Measurements from ENCODE around the gene SH2D6.
A peak's percentile ranks its signal among the peaks of the same experiment; 100 is the strongest.
"Not testable (repeated sequence)": the region's sequence is repeated elsewhere in the genome, so short reads cannot be mapped to it uniquely, and the experiment has no call there.

Gene SH2D6

DNA sequence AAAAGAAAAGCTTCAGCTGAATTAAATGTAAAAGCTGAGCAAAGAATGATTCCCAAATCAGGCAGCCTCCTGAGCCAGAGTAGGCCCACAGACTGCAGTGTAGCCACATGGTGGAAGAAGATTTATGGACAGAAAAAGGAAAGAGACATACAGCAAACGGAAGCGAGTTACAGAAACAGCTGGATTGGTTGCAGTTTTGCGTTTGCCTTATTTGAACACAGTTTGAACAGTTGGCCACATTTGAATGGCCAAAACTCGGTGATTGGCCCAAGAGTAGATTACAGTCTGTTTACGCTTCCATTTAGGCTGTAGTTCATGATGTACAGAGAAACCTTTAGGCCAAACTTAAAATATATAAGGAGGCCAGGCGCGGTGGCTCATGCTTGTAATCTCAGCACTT lies 35.1 kb downstream of the SH2D6 start:
- DNase-seq, result no peak
- in situ Hi-C loops (cut with MboI; ENCODE audit: low pct_unique_long_range_greater_than_20kb, low sequenced_read_pairs), result no loop called here

DNA sequence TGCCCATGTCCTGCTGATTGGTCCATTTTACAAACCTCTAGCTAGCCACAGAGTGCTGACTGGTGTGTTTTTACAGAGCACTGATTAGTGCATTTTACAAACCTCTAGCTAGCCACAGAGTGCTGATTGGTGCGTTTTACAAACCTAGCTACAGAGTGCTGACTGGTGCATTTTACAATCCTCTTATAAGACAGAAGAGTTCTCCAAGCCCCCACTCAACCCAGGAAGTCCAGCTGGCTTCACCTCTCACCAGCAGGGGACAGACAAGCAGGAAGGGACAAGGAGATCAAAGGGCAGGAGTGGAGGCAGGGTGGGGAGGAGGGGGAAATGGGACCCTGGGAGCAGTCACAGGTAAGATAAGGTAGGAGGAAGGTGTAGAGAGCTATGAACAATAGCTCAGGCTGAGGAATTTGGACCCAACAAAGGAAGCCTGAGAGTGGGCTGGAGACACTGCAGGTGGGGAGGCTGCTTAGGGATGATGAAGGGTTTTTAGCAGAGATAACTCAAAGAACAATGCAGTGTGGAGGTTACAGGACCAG lies 37.1 kb downstream of the SH2D6 start:
- DNase-seq, result no peak
- in situ Hi-C loops (cut with MboI; ENCODE audit: low pct_unique_long_range_greater_than_20kb, low sequenced_read_pairs), result no loop called here

DNA sequence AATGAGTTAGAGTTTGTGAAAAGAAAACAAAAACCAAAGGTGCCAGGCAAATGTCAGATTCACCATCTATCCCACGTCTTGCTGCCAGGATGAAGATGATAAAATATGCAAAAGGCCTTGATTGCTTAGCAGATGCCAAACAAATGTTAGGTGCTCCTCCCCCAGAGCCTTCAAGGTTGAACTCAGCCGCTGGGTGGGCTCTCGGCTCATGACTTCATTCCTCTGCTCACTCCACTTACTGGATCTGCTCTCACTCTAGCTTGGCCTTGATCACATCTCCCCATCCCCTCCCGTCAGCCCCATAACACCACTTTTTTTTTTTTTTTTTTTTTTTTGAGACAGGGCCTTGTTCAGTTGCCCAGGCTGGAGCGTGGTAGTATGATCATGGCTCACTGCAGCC lies 38.5 kb downstream of the SH2D6 start:
- no peak for DNase-seq

DNA sequence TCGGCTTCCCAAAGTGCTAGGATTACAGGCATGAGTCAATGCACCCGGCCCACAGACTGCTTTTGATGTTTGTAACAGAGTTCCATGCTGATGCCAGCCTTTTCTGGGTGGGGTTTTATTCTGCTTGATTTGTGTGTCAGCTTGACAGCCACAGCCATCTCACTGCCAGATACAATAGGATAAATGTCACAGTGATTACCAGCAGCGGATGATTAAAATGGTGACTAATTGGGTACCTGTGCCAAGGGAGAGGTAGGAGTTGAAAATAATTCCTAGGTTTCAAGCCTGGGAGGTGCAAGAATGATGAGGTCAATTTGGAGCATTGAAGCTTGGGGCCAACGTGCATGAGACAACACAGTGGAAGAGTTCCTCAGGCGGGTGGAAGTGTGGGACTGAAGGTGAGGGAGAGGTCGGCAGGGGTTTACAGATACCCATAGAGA lies 39.4 kb downstream of the SH2D6 start:
- in situ Hi-C loops (cut with MboI; ENCODE audit: low pct_unique_long_range_greater_than_20kb, low sequenced_read_pairs), result no loop called here
- DNase-seq, result no peak

More for the DNA sequence above, 38.5 kb downstream of the SH2D6 start:
- in situ Hi-C loops (cut with MboI; ENCODE audit: low pct_unique_long_range_greater_than_20kb, low sequenced_read_pairs), result no loop called here

DNA sequence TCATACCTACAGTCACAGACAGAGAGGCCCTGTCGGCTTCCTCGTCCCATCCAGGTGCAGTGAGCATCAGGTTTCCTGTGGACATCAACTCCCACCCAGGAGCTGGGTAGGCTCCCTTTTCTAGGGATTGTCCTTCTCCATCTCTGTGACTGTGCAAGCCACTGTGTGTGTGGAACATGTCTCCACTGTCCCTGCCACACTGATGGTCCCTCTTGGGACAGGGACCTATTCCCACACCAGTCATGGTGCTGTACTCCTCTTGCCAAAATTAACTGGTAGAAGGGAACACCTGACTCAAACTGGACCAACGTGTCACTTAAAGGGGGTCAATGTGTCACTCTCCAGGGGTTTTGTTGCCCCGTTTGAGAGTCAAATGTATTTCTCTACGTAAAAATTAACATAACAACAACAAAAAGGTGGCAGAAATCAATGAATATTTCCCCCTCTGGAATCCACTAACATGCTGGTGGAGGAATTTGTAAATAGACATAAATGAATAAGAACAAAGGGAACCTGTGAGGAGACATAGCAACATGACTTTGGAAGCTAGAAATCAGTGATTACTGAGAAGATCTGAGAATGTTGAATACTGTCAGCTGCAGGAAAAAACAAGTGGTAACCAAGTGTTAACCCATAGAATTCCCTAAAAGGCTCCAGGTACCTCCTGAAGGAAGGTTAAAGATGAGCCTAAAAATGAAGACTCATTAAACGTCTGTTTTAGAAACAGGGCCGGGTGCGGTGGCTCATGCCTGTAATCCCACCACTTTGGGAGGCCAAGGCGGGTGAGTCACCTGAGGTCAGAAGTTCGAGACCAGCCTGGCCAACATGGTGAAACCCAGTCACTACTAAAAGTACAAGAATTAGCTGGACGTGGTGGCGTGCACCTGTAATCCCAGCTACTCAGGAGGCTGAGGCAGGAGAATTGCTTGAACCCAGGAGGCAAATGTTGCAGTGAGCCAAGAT lies 40.4 kb downstream of the SH2D6 start:
- in situ Hi-C loops (cut with MboI; ENCODE audit: low pct_unique_long_range_greater_than_20kb, low sequenced_read_pairs), result no loop called here
- no peak for DNase-seq

DNA sequence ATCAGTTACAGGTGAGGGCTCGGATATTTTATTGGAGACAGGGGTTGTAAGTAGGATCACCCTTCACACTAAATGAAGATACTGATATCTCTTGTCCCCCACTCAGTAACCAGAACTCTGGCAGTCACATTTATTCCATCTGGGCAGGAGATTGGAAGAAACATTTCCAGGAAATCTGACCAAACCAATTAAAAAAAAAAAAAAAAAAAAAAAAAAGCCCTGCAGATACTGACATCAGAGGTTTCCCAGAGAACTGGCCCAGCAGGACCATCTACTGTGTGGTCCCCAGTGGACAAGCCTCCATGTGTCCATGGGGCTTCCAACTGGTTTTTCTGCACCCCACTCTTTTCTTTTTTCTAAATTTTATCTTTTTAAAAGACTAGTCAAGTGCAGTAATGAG lies 41.3 kb downstream of the SH2D6 start:
- in situ Hi-C loops (cut with MboI; ENCODE audit: low pct_unique_long_range_greater_than_20kb, low sequenced_read_pairs), result no loop called here

DNA sequence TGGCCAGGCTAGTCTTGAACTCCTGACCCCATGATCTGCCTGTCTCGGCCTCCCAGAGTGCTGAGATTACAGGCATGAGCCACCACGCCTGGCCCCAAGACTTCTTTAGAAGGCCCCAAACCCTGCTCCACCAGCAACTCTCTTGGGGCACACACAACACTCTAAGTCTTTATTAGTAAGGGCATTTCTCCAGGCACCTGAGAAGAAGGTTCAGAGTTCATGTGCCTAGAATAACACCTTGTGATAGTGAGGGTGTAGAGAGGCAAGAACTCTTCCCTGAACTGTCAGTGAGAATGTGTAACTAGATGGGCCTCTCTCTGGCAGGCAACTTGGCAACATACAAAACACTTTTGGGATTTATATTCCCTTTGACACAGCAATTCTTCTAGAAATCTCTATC lies 43.8 kb downstream of the SH2D6 start:
- in situ Hi-C loops (cut with MboI; ENCODE audit: low pct_unique_long_range_greater_than_20kb, low sequenced_read_pairs), result no loop called here
- DNase-seq, result no peak

More for the DNA sequence above, 41.3 kb downstream of the SH2D6 start:
- DNase-seq, result no peak

DNA sequence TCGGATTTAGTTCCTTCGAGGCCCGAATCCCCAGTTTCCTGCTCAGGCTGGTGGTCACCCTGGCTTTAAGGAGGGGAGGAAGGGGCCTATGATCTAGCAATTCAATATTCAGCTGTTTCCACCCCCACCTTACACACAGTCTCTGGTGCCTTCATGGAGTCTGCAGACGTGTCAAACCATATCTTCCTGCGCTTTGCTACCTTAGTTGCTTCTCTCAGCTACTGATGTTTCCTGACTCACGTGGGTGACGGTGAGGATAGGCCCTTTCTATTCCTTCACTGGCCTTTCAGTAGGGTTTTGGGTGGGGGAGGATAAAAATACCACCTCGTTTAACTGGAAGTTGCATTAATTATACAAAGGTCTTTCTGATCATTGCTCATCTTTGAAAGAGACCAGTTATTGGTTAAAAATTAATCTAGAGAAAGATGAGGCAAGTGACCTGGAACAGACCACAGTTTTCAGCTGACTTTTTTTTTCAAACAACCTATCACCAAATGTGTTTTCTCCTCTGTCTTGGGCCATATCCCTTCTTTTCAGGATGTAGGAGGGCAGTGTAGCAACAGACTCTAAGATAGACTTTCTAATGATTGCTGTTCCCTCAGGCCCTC lies 49.7 kb downstream of the SH2D6 start:
- no peak for DNase-seq
- in situ Hi-C loops (cut with MboI; ENCODE audit: low pct_unique_long_range_greater_than_20kb, low sequenced_read_pairs), result no loop called here

DNA sequence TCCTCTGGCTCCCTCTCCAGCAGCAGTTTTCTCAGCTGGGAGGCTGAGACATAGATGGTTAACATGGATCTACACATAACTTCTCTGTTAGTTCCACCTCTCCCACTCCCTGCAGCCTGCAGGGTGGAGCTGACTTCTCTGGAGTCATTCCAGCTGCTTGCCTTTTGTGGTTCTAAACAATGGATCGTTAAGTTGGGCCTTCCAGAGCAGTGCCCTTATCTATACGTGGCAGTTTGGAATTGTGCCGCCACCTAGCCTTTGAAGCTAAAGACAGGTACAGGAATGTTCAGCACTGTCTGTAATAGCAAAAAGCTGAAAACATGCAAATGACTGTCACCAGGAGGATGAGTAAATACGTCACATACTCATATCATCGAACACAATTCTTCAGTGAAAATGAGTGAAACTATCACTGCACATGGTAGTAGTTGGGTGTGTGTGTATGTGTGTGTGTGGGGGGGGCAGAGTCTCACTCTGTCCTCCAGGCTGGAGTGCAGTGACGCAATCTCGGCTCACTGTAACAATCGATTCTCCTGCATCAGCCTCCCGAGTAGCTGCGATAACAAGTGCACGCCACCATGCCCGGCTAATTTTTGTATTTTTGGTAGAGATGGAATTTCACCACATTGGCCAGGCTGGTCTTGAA lies 50.3 kb downstream of the SH2D6 start:
- DNase-seq, result no peak
- in situ Hi-C loops (cut with MboI; ENCODE audit: low pct_unique_long_range_greater_than_20kb, low sequenced_read_pairs), result no loop called here

DNA sequence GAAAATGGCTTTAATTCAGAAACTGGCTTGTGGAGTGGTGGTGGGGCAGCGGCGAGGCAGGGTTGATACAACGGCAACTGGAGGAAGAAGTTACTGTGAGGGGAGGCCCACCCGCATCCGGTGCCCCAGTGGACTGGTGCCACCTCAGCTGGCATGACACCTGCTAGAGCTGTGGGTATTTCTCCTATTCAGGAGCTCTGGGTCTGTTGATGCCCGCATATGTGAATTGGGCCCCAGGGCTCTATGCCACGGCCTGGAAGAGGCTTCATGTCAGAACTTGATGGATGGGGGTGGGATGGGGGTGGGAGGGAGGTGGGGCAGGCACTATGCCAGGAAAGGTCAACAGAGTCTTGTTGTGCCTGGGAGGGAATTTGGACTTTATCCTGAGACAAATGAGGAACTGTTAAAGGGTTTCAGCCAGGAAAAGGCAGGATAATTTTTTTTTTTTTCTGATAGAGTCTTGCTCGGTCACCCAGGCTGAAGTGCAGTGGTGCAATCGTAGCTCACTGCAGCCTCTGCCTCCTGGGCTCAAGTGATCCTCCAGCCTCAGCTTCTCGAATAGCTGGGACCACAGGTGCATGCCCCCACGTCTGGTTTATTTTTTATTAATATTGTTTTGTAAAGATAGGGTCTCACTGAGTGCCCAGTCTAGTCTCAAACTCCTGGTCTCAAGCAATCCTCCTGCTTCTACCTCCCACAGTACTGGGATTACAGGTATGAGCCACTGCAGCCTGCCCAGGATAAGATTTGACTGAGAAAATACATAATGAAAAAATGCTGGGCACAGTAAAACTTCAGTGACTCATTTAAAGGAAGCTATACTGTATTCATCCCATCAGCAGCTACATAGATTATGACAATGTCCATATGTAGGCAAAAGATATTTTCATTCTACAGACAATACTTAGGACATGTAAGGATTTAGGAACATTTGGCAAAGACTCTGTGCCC lies 52.6 kb downstream of the SH2D6 start:
- DNase-seq, result no peak
- in situ Hi-C loops (cut with MboI; ENCODE audit: low pct_unique_long_range_greater_than_20kb, low sequenced_read_pairs), result no loop called here

DNA sequence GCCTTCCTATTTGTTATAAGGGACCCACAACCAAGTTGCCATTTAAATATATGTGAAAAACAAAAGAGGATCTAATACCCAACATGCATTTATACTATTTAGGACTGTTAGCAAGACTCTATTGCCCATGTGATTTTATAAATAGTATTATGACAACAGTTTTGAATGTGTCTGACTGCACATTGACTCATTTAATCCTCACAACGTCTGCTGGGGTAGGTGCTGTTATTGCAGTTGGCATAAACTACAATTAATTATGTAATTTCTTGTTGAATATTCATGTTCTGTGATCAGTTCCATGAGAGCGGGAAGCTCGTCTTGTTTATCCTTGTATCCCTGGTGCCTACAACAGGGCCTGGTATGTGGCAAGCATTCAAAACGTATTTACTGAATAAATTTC lies 53.7 kb downstream of the SH2D6 start:
- in situ Hi-C loops (cut with MboI; ENCODE audit: low pct_unique_long_range_greater_than_20kb, low sequenced_read_pairs), result no loop called here
- no peak for DNase-seq

DNA sequence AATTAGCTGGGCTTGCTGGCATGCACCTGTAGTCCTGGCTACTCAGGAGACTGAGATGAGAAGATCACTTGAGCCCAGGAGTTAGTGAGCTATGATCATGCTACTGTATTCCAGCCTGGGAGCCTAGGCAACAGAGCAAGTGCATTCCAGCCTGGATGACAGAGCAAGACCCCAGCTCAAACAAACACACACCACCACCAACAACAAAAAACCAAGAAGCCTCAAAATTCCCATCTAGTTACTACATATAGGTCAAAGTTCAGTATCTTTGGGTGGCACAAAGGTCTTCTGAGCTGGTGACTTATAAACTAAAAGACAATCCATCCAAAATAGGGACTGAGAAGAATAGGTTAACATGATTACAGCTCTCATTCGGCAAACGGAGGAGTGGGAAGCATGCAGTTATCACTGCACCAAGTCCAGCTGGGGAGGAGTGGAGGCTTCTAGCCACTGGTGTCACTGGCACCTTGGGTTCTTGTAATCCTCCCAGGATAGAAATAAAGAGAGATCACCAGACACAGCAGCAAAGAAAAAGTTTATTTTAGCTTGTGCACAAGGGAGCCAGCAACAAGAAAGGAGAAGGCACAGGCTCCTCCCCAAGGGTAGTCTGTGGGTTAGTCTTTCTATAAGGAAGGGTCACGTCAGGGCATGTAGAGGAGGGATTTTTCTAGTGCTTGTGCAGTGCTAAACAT lies 57.4 kb downstream of the SH2D6 start:
- in situ Hi-C loops (cut with MboI; ENCODE audit: low pct_unique_long_range_greater_than_20kb, low sequenced_read_pairs), result no loop called here
- DNase-seq, result peak; percentile 51

DNA sequence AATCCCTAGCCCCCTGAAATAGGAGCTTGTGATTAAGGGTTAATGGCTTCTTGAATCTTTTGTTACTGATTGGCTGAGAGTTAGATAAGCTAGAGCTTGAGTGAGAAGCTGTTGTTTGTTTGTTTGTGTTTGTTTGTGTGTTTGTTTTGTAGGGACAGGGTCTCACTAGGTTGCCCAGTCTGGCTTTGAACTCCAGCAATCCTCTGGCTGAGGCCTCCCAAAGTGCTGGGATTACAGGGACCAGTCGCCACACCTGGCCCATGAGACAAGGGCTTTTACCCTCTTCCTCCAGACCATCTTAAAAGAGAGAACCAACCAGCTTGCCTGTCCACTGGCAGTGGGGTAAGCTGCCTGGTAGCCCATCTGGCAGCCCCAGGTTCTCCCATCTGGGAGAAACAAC lies 58.1 kb downstream of the SH2D6 start:
- in situ Hi-C loops (cut with MboI; ENCODE audit: low pct_unique_long_range_greater_than_20kb, low sequenced_read_pairs), result no loop called here
- DNase-seq, result no peak

DNA sequence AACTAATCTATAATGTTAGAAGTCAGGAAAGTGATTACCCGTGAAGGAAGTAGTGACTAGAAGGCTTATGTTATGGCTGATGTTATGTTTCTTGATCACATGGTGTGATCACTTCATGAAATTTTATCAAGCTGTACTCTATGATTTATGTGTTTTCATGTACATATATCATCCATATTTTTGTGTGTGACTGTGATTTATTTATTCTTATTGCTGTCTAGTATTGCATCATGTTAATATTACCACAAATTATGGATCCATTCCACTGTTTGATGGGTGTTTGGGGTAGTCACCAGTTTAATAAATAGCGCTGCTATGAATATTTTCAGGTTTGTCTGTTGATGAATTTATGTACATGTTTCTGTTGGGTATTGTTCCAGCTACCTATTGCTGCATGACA lies 59.4 kb downstream of the SH2D6 start:
- DNase-seq, result no peak
- in situ Hi-C loops (cut with MboI; ENCODE audit: low pct_unique_long_range_greater_than_20kb, low sequenced_read_pairs), result no loop called here

DNA sequence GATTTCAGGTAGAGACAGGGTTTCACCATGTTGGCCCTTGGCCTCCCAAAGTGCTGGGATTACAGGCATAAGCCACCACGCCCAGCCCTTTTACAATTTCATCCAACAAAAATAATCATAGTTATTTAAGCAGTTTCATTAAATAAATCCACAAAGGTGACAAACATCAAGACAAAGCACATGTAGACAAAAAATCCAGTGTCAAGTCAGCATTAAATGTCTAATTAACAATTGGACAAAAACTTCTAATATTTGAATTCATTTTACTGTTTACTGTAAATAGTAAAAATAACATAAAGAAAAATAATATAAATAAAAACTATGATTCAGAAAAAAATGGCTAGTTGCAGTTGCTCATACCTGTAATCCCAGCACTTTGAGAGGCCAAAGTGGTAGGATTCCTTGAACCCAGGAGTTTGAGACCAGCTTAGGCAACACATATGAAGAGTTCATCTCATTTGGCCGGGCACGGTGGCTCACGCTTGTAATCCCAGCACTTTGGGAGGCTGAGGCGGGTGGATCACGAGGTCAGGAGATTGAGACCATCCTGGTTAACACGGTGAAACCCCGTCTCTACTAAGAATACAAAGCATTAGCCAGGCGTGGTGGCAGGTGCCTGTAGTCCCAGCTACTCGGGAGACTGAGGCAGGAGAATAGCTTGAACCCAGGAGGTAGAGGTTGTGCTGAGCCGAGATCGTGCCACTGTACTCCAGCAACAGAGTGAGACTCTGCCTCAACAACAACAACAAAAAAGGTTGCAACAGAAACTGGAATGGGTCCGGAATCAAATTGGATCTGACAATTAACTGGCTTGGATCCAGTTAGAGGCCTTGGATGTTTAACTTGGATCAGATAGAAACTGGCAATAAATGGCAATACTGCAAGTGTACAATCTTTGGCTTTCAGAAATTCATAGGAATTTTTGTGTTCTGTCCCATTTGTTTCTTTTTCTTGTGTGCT lies 63.6 kb downstream of the SH2D6 start:
- in situ Hi-C loops (cut with MboI; ENCODE audit: low pct_unique_long_range_greater_than_20kb, low sequenced_read_pairs), result no loop called here

DNA sequence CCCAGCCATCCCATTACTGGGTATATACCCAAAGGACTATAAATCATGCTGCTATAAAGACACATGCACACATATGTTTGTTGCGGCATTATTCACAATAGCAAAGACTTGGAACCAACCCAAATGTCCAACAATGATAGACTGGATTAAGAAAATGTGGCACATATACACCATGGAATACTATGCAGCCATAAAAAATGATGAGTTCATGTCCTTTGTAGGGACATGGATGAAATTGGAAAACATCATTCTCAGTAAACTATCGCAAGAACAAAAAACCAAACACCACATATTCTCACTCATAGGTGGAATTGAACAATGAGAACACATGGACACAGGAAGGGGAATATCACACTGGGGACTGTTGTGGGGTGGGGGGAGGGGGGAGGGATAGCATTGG lies 66.1 kb downstream of the SH2D6 start:
- in situ Hi-C loops (cut with MboI; ENCODE audit: low pct_unique_long_range_greater_than_20kb, low sequenced_read_pairs); DNase-seq: not testable (repeated sequence)

More for the DNA sequence above, 63.6 kb downstream of the SH2D6 start:
- no peak for DNase-seq

DNA sequence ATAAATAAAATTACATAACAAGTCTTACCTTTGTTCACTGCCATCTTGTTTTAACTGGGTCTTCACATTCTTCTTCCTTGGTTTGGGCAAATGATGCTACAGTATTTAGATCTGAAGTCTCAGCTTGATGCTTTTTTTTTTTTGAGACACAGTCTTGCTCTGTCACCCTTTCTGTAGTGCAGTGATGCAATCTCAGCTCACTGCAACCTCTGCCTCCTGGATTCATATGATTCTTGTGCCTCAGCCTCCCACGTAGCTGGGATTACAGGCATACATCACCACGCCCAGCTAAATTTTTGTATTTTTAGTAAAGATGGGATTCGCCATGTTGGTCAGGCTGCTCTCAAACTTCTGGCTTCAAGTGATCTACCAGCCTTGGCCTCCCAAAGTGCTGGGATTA lies 67.3 kb downstream of the SH2D6 start:
- DNase-seq, result no peak
- in situ Hi-C loops (cut with MboI; ENCODE audit: low pct_unique_long_range_greater_than_20kb, low sequenced_read_pairs), result no loop called here
